HG02970 (cell line): Measurements from ENCODE around the gene ATOH8.

Experiments
- ATAC-seq: cut with Tn5 transposase; IDR thresholded peaks from one replicate; pipeline ENCODE4 v1.9.1; 2021; ENCODE audit warnings: mild to moderate bottlenecking, moderate library complexity, moderate number of reproducible peaks; ENCODE audit not compliant: unreplicated experiment, low FRiP score

The ATOH8 gene

GRCh38 chr2:85795331-85796045 lies 41.7 kb downstream of the ATOH8 start:
- ATAC-seq, result no peak

GRCh38 chr2:85796046-85796340 lies 42.2 kb downstream of the ATOH8 start:
- ATAC-seq, result no peak

GRCh38 chr2:85796341-85797262 lies 42.8 kb downstream of the ATOH8 start:
- ATAC-seq, result no peak

GRCh38 chr2:85797263-85797660 lies 43.5 kb downstream of the ATOH8 start:
- no peak for ATAC-seq

- no peak for ATAC-seq
Measured at GRCh38 chr2:85797921-85798320, 44.1 kb downstream of the ATOH8 start.

- no peak for ATAC-seq
Measured at GRCh38 chr2:85799215-85799956, 45.6 kb downstream of the ATOH8 start.

- no peak for ATAC-seq
Measured at GRCh38 chr2:85800586-85800985, 46.8 kb downstream of the ATOH8 start.

- no peak for ATAC-seq
Measured at GRCh38 chr2:85801871-85802270, 48.1 kb downstream of the ATOH8 start.

GRCh38 chr2:85802354-85803103 lies 48.7 kb downstream of the ATOH8 start:
- no peak for ATAC-seq

GRCh38 chr2:85803704-85804425 lies 50.1 kb downstream of the ATOH8 start:
- no peak for ATAC-seq

GRCh38 chr2:85804583-85804982 lies 50.8 kb downstream of the ATOH8 start:
- ATAC-seq, result no peak

GRCh38 chr2:85806358-85807118 lies 52.7 kb downstream of the ATOH8 start:
- no peak for ATAC-seq

- ATAC-seq, result no peak
Measured at GRCh38 chr2:85807756-85808155, 54.0 kb downstream of the ATOH8 start.

GRCh38 chr2:85810371-85811179 lies 56.8 kb downstream of the ATOH8 start:
- ATAC-seq, result no peak

GRCh38 chr2:85811180-85812093 lies 57.6 kb downstream of the ATOH8 start:
- no peak for ATAC-seq

GRCh38 chr2:85812094-85812735 lies 58.4 kb downstream of the ATOH8 start:
- ATAC-seq, result no peak
